Epithelial cell of umbilical artery (primary cell): ENCODE results near the gene GATB. TPM values are rescaled to one million over a fixed set of nuclear protein-coding genes. Genes with fewer than 3 reads are reported as not detected.

Experiments
- total RNA-seq: library from RNA; depleted of rRNA; stranded (reverse); fragments of >200 nt; gene quantifications from 2 replicates; pipeline ENCODE4 v1.2.3, GENCODE V29; 2014

The GATB gene, protein sequence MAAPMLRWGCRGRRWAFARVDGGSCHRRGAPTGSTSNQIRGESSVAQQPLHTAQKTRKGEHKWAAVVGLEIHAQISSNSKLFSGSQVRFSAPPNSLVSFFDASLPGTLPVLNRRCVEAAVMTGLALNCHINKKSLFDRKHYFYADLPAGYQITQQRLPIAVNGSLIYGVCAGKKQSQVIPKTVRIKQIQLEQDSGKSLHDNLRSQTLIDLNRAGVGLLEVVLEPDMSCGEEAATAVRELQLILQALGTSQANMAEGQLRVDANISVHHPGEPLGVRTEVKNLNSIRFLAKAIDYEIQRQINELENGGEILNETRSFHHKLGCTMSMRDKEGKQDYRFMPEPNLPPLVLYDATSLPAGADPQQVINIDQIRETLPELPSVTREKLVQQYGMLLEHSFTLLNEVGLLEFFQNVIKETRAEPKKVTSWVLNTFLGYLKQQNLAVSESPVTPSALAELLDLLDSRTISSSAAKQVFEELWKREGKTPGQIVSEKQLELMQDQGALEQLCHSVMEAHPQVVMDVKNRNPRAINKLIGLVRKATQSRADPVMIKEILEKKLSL
- 14.3 and 16.1 TPM in 2 replicates for total RNA-seq

DNA sequence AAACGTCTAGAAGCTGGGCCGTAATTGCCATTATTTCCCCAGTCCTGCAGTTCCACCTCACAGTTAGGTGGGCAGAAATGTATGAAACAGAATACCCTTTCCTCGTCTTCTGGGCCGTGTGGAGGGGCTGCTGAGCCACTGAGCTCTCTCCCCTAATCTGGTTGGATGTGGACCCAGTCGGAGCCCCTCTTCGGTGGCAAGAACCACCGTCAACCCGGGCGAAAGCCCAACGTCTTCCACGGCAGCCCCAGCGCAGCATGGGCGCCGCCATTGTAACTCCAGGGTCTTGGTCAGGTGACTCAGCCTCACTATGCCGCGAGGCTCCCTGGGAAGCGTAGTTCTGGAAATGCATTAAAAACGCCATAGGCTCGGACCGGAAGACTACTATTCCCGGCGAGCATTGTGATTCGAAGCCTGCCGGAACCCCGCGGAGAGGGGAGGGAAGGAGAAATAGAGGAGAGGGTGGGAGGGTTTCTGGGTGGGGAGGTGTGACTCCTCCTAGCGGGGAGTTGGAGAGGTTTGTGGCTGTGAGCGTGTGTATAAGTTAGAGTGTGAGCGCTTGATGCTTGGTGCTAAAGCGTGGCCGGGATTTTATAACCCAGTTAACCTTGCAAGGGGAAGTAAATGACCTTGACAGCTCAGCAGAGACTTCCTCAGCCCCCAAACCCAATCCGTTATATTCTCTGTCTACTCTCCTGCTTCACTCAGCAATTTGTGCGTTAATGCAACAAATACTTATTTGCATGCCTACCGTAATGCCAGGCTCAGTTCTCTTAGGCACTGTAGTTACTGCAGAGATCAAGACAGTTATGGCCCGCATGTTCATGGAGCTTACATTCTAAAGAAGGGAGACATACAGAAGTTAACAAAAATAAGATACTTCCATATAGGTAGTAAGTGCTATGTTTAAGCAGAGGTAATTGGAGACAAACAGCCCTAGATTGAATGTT lies at the start of gene GATB:
GATB (minus strand) TSS at position 296 of the 950 bp plus-strand sequence; CDS start at position 271, 25 bp downstream.

